ENCODE results near the gene LSP1. TPM values are rescaled to one million over a fixed set of nuclear protein-coding genes. Genes with fewer than 3 reads are reported as not detected.
A peak's percentile ranks its signal among the peaks of the same experiment; 100 is the strongest.

LSP1 gene
- total RNA-seq, 2 experiments from 2014 or later = 228 to 232 TPM

DNA sequence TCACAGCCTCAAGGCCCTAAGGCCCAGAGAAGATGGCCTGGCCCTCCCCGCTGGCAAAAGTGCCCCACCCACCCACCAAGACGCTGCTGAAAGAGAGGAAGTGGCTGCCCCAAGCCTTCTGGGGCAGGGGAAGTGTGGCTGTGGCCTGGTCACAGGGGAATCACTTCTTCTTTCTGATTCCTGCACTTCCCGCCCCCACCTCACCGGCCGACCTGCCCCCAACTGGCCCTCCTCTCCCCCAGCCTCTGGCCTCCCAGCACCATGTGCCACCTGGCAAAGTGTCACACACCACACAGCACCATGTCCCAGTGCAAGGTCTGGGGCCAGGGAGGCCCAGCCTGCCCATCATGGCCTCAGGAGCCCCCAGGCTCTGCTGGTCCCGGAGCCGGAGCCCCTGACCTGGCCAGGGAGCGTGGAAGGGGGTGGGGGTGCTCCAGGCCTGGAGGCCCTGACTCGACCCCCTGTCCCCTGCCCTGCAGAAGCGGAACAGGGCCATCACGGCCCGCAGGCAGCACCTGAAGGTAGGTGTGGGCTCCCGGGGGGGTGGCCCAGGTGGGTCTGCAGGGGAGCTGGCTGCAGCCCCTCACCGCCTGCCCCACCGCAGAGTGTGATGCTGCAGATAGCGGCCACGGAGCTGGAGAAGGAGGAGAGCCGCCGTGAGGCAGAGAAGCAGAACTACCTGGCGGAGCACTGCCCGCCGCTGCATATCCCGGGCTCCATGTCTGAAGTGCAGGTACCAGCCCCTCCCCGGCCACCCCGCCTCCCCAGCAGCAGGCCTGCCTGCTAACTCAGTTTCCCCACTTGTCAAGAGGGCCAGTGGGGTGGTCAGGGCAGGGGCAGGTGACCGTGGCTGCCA lies 12.7 kb upstream of the LSP1 start:
- no peaks in the 10 kb centered on the region for H3K9me3 ChIP-seq (ENCODE audit: control insufficient read depth in 1 of 2, insufficient read depth in 1 of 2, low read length in 2 of 2)
- peaks cover 33% of the 10 kb centered on the region for H3K4me1 Mint-ChIP-seq (ENCODE audit: low read depth)
- H3K9me3 Mint-ChIP-seq = no peaks in the 10 kb centered on the region
- no peak overlapping the region for H3K27ac ChIP-seq (ENCODE audit: low read depth in 1 of 2, low read length in 2 of 2)
- no peak overlapping the region for H3K4me3 ChIP-seq (ENCODE audit: low read length)
- ATAC-seq (ENCODE audit: poor library complexity) = no peak
- ChIA-PET CTCF (interaction anchor here (1.4 kb wide), 1 partner anchor 162 kb away, joined by 3 read pairs; no protein-coding TSS in a partner anchor), POLR2A (no interaction called here)
- H3K4me1 ChIP-seq (ENCODE audit: insufficient read depth, low read length) = peaks cover 50% of the 10 kb centered on the region
- H3K27me3 ChIP-seq (ENCODE audit: control insufficient read depth in 1 of 2, insufficient read depth in 2 of 2, low read length in 2 of 2) = peaks cover 0 to 2% of the 10 kb centered on the region in 2 experiments
- H3K27ac Mint-ChIP-seq = no peak overlapping the region
- TF ChIP-seq, protein P1, sequence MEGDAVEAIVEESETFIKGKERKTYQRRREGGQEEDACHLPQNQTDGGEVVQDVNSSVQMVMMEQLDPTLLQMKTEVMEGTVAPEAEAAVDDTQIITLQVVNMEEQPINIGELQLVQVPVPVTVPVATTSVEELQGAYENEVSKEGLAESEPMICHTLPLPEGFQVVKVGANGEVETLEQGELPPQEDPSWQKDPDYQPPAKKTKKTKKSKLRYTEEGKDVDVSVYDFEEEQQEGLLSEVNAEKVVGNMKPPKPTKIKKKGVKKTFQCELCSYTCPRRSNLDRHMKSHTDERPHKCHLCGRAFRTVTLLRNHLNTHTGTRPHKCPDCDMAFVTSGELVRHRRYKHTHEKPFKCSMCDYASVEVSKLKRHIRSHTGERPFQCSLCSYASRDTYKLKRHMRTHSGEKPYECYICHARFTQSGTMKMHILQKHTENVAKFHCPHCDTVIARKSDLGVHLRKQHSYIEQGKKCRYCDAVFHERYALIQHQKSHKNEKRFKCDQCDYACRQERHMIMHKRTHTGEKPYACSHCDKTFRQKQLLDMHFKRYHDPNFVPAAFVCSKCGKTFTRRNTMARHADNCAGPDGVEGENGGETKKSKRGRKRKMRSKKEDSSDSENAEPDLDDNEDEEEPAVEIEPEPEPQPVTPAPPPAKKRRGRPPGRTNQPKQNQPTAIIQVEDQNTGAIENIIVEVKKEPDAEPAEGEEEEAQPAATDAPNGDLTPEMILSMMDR (IDR thresholded peaks at IDR 0.05) = no peak
- H3K4me3 Mint-ChIP-seq = no peak overlapping the region
- no peaks in the 10 kb centered on the region for H3K27me3 Mint-ChIP-seq
- intact Hi-C loops (cut with DNase I, micrococcal nuclease) = no loop called here
- H3K36me3 ChIP-seq (ENCODE audit: insufficient read depth, low read length) = no peaks in the 10 kb centered on the region
- H3K36me3 Mint-ChIP-seq (ENCODE audit: low read depth) = no peaks in the 10 kb centered on the region
- DNase-seq = peak in 4 of 14 experiments; percentile 4 to 69 (median 58)

DNA sequence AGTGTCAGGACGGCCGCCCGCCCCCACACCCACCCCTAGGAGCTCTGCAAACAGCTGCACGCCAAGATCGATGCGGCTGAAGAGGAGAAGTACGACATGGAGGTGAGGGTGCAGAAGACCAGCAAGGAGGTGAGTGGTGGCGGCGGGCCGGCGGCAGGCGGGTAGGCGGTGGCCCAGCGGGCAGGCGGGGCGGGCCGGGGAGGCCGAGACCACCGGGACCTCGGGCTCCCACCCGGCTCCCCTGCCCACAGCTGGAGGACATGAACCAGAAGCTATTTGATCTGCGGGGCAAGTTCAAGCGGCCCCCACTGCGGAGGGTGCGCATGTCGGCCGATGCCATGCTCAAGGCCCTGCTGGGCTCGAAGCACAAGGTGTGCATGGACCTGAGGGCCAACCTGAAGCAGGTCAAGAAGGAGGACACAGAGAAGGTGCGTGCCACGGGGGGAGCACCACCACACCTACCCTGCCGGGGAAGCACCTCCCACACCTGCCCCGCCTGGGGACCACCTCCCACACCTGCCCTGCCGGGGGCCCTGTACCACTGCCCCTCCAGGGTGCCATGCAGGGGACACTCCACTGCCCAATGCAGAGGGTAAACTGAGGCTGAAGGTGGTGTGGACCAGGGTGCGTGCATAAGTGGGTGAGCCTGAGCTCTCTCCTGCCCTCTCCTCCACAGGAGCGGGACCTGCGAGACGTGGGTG lies 12.0 kb upstream of the LSP1 start:
- H3K4me3 ChIP-seq (ENCODE audit: low read length) = no peak overlapping the region

DNA sequence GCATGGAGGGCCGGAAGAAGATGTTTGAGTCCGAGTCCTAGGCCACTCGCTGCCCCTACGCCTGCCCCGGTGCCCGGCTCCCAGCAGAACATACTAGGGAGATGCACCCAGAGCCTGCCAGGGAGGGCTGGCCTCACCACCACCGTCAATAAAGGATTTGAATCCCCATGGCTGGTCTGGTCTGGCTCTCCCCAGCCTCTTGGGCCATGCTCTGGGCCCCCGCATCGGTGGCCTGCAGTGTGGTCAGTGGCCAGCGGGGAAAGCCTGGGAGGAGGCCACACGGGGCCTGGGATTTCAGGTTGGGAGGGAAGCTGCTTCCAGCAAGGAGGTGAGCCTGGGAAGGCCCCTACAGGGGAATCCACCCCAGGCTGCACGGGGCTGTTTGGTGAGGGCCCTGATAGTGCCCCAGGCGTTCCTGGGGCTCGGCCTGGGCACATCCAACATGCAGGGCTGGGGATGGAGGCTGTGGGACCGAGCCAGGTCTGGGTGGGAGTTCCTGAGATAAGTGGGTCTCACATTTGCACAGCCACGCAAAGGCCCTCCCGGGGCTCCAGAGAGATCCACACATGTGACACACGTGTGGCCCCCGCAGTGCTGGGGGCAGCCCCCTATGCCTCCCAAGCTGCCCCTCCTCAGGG lies 11.3 kb upstream of the LSP1 start:
- ChIA-PET CTCF (interaction anchor here (1.4 kb wide), 1 partner anchor 161 kb away, joined by 3 read pairs; no protein-coding TSS in a partner anchor), POLR2A (interaction anchor here (2.0 to 3.3 kb wide), 2 partner anchors 9 to 11 kb away, joined by 6 to 15 read pairs; partner anchors contain the start of gene LSP1)
- H3K36me3 ChIP-seq (ENCODE audit: insufficient read depth, low read length) = no peaks in the 10 kb centered on the region
- peaks cover 42% of the 10 kb centered on the region for H3K4me1 Mint-ChIP-seq (ENCODE audit: low read depth)
- H3K4me3 ChIP-seq (ENCODE audit: low read length) = no peak overlapping the region
- H3K4me3 Mint-ChIP-seq = no peak overlapping the region
- H3K27ac ChIP-seq (ENCODE audit: low read depth in 1 of 2, low read length in 2 of 2) = no peak overlapping the region
- no peaks in the 10 kb centered on the region for H3K27me3 Mint-ChIP-seq
- TF ChIP-seq, protein P1 (IDR thresholded peaks at IDR 0.05) = no peak
- no peaks in the 10 kb centered on the region for H3K9me3 ChIP-seq (ENCODE audit: control insufficient read depth in 1 of 2, insufficient read depth in 1 of 2, low read length in 2 of 2)
- H3K36me3 Mint-ChIP-seq (ENCODE audit: low read depth) = no peaks in the 10 kb centered on the region
- H3K4me1 ChIP-seq (ENCODE audit: insufficient read depth, low read length) = peaks cover 65% of the 10 kb centered on the region
- intact Hi-C loops (cut with DNase I, micrococcal nuclease) = no loop called here
- H3K9me3 Mint-ChIP-seq = no peaks in the 10 kb centered on the region
- ATAC-seq (ENCODE audit: poor library complexity) (no peak), DNase-seq (peak in 1 of 14 experiments; percentile 21)
- no peak overlapping the region for H3K27ac Mint-ChIP-seq
- no peaks in the 10 kb centered on the region for H3K27me3 ChIP-seq (ENCODE audit: control insufficient read depth in 1 of 2, insufficient read depth in 2 of 2, low read length in 2 of 2)

More for the DNA sequence above, 12.0 kb upstream of the LSP1 start:
- H3K27me3 Mint-ChIP-seq = no peaks in the 10 kb centered on the region
- ChIA-PET POLR2A (interaction anchor here (3.3 kb wide), 1 partner anchor 12 kb away, joined by 15 read pairs; the partner anchor contains the start of gene LSP1), CTCF (interaction anchor here (1.4 kb wide), 1 partner anchor 161 kb away, joined by 3 read pairs; no protein-coding TSS in a partner anchor)
- H3K27ac Mint-ChIP-seq = no peak overlapping the region
- no peaks in the 10 kb centered on the region for H3K36me3 Mint-ChIP-seq (ENCODE audit: low read depth)
- peaks cover 40% of the 10 kb centered on the region for H3K4me1 Mint-ChIP-seq (ENCODE audit: low read depth)
- H3K4me3 Mint-ChIP-seq = no peak overlapping the region
- Histone ChIP-seq H3K4me1 (ENCODE audit: insufficient read depth, low read length) (peaks cover 58% of the 10 kb centered on the region), H3K27ac (ENCODE audit: low read depth in 1 of 2, low read length in 2 of 2) (no peak overlapping the region), H3K9me3 (ENCODE audit: control insufficient read depth in 1 of 2, insufficient read depth in 1 of 2, low read length in 2 of 2) (no peaks in the 10 kb centered on the region), H3K27me3 (ENCODE audit: control insufficient read depth in 1 of 2, insufficient read depth in 2 of 2, low read length in 2 of 2) (no peaks in the 10 kb centered on the region), H3K36me3 (ENCODE audit: insufficient read depth, low read length) (no peaks in the 10 kb centered on the region)
- H3K9me3 Mint-ChIP-seq = no peaks in the 10 kb centered on the region
- ATAC-seq (ENCODE audit: poor library complexity) (no peak), DNase-seq (peak in 2 of 14 experiments; percentile 4 to 27)
- intact Hi-C loops (cut with DNase I, micrococcal nuclease) = no loop called here
- TF ChIP-seq, protein P1 (IDR thresholded peaks at IDR 0.05) = no peak
